Measurements from ENCODE around the gene PSMC2. TPM values are rescaled to one million over a fixed set of nuclear protein-coding genes. Genes with fewer than 3 reads are reported as not detected.
A peak's percentile ranks its signal among the peaks of the same experiment; 100 is the strongest.

Gene PSMC2
- total RNA-seq = 10 to 100 TPM; 89.5 to 99.6 TPM

DNA sequence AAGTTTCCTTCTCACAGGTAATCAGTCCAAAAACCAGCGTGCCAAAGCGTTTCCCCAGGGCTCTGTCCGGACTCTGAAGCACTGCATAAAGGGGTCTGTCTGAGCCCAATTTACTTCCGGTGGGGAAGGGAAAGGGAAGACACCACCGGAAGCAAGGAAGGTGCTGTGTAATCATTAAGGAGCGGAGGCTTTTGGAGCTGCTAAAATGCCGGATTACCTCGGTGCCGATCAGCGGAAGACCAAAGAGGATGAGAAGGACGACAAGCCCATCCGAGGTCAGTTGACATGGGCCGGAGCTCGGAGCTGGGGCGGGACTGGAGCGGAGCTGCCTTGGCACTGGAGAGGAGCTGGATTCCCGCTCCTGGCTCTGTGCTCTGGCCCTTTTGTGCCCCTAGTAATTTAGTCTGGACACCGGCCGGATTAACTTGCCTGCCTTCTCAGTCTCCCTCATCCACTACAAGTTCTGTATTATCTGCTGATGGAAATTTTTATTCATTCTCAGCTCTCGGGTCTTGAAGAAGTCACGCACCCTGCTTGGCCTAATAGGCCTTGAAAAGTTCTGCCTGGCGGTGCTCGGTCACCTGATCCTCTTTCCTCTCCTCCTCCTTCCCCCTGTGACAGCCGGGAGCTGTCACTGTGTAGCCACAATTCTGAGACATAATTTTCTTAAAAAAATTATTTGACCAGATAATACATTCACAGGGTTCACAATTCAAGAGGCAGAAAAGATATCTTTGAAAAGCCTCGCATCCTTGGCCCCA is at the start of gene PSMC2:
Gene PSMC2, plus strand, starts transcription at position 137 of the 761 bp plus-strand sequence. Its CDS starts 69 bp downstream, at position 206.
- Histone ChIP-seq H3K27me3 (no peaks in the 10 kb centered on the region), H3K9me3 (no peaks in the 10 kb centered on the region), H3K27ac (peak within 1 kb of the TSS; percentile 89), H3K36me3 (no peaks in the 10 kb centered on the region), H3K4me3 (peak within 1 kb of the TSS; percentile 77 to 98), H3K4me1 (peaks cover 0 to 59% of the 10 kb centered on the region in 2 donors)
- DNase-seq (ENCODE audit: low spot score) = peak; percentile 76
- TF ChIP-seq, protein P1, sequence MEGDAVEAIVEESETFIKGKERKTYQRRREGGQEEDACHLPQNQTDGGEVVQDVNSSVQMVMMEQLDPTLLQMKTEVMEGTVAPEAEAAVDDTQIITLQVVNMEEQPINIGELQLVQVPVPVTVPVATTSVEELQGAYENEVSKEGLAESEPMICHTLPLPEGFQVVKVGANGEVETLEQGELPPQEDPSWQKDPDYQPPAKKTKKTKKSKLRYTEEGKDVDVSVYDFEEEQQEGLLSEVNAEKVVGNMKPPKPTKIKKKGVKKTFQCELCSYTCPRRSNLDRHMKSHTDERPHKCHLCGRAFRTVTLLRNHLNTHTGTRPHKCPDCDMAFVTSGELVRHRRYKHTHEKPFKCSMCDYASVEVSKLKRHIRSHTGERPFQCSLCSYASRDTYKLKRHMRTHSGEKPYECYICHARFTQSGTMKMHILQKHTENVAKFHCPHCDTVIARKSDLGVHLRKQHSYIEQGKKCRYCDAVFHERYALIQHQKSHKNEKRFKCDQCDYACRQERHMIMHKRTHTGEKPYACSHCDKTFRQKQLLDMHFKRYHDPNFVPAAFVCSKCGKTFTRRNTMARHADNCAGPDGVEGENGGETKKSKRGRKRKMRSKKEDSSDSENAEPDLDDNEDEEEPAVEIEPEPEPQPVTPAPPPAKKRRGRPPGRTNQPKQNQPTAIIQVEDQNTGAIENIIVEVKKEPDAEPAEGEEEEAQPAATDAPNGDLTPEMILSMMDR (IDR thresholded peaks at IDR 0.05) = no peak

- Histone ChIP-seq H3K4me3 (peak overlapping the region; percentile 81 to 83), H3K27ac (peak overlapping the region; percentile 74 to 81), H3K36me3 (peaks cover 38% of the 10 kb centered on the region), H3K4me1 (peaks cover 0 to 20% of the 10 kb centered on the region in 2 donors), H3K9me3 (no peaks in the 10 kb centered on the region), H3K27me3 (no peaks in the 10 kb centered on the region)
- DNase-seq (ENCODE audit: low spot score) = no peak
- TF ChIP-seq, protein P1 (IDR thresholded peaks at IDR 0.05) = no peak
Observed at GRCh38 chr7:103297837-103298179, 49.6 kb upstream of the PSMC2 start.

DNA sequence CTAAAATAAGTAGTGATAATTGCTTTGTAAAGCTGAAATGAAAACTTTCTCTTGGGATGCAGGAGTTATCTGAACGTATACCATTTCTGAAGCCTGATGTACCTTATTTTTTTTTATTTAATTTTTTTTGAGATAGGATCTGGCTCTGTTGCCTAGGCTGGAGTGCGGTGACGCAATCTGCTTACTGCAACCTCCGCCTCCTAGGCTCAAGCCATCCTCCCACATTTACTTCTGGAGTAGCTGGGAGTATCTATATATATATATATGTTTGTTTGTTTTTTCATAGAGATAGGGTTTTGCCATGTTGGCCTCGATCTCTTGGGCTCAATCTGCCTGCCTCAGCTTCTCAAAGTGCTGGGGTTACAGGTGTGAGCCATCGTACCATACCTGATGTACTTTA is 47.8 kb upstream of the PSMC2 start:
- TF ChIP-seq, protein P1 (IDR thresholded peaks at IDR 0.05) = no peak
- no peak overlapping the region for H3K27ac ChIP-seq
- no peaks in the 10 kb centered on the region for H3K9me3 ChIP-seq
- no peak overlapping the region for H3K4me3 ChIP-seq
- H3K36me3 ChIP-seq = peaks cover 54% of the 10 kb centered on the region
- peaks cover 0 to 20% of the 10 kb centered on the region in 2 donors for H3K4me1 ChIP-seq
- no peaks in the 10 kb centered on the region for H3K27me3 ChIP-seq
- no peak for DNase-seq (ENCODE audit: low spot score)

DNA sequence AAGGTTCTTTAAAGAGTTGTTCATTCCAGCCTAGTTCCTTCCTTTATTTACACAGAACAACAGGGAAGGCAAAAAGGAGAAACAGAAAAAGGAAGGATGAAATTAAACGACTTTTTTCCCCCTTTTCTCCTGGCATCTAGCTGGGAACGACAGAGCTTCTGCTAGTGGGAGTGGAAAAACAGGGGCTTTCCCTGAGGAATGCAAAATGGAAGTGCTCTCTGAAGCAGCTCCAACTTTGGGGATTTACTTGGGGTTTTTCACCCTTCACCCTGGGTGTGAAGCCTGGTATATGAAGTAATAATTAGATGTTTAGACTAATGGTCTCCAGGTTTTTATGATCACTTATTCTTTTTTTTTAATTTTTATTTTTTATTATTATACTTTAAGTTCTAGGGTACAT is 46.0 kb upstream of the PSMC2 start:
- peaks cover 0 to 20% of the 10 kb centered on the region in 2 donors for H3K4me1 ChIP-seq
- H3K27me3 ChIP-seq = no peaks in the 10 kb centered on the region
- DNase-seq (ENCODE audit: low spot score) = no peak
- H3K27ac ChIP-seq = no peak overlapping the region
- H3K9me3 ChIP-seq = no peaks in the 10 kb centered on the region
- no peak overlapping the region for H3K4me3 ChIP-seq
- TF ChIP-seq, protein P1 (IDR thresholded peaks at IDR 0.05) = no peak
- peaks cover 72% of the 10 kb centered on the region for H3K36me3 ChIP-seq

- TF ChIP-seq, protein P1 (IDR thresholded peaks at IDR 0.05) = no peak
- DNase-seq (ENCODE audit: low spot score) = no peak
- H3K36me3 ChIP-seq = peaks cover 93% of the 10 kb centered on the region
- no peaks in the 10 kb centered on the region for H3K9me3 ChIP-seq
- no peaks in the 10 kb centered on the region for H3K4me1 ChIP-seq
- H3K4me3 ChIP-seq = no peak overlapping the region
- H3K27me3 ChIP-seq = no peaks in the 10 kb centered on the region
- H3K27ac ChIP-seq = no peak overlapping the region
Observed at GRCh38 chr7:103307503-103308231, 39.8 kb upstream of the PSMC2 start.

Measured in right atrium auricular region (tissue), 2 donors.